ENCODE measurements around the gene CD52.

Gene CD52

DNA sequence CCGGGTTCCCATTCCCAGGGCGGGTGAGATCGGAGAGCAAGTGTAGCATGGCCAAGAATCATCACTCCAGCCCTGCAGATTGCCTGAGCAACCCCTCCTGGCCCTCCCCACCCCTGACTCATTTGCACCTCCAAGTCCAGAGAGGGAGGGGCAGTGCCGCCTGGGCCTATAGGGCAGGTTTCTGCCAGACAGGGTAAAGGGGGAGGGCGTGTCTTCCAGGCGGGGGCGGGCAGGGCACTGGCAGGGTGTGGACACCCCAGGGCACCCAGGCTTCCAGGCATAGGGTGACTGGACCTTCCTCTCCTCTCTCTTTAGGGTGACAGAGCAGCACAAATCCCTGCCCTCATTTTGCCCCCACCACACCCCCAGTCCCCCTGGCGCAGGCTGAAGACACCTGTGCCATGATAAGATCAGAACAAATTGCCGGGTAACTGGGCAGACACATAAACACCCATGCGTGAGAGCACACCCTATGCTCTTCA, 39.4 kb downstream of the CD52 start:
- no peak for DNase-seq (ENCODE audit: low spot score)

DNA sequence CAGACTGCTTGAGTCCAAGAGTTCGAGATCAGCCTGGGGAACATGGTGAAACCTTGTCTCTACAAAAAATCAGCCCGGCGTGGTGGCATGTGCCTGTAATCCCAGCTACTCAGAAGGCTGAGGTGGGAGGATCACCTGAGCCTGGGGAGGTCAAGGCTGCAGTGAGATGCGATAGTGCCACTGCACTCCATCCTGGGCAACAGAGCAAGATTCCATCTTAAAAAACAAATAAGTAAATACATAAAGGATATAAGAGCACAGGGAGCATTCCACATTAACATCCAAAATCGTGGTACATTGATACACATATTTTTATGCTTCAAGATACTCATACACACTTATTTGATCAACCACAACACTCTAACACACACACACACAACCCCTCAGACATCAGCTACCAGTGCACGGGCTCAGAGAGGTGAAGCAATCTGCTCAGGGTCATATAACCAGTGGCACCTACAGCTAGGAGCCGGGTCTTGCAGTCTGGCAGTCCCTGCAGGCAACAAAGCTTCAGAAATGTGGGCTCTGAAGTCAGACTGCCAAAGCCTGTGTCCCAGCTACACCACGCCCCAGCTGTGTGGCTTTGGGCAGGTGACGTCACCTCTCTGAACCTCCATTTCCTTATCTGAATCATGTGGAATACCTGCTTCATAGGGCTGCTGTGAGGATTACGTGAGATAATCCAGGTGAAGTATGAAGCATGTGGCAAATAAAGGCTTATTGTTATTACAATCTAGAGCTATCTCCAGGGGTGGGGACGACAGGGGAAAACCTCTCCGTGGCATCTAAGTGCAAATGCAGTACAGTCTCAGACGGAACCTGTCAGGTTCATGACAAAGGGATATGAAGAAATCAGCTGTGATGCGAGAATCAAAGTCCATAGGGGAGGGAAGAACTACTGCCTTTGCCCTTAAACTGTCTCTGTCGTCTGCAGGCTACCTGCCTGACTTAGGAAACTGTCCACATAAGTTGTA, 40.9 kb downstream of the CD52 start:
- DNase-seq (ENCODE audit: low spot score), result peak; percentile 43

DNA sequence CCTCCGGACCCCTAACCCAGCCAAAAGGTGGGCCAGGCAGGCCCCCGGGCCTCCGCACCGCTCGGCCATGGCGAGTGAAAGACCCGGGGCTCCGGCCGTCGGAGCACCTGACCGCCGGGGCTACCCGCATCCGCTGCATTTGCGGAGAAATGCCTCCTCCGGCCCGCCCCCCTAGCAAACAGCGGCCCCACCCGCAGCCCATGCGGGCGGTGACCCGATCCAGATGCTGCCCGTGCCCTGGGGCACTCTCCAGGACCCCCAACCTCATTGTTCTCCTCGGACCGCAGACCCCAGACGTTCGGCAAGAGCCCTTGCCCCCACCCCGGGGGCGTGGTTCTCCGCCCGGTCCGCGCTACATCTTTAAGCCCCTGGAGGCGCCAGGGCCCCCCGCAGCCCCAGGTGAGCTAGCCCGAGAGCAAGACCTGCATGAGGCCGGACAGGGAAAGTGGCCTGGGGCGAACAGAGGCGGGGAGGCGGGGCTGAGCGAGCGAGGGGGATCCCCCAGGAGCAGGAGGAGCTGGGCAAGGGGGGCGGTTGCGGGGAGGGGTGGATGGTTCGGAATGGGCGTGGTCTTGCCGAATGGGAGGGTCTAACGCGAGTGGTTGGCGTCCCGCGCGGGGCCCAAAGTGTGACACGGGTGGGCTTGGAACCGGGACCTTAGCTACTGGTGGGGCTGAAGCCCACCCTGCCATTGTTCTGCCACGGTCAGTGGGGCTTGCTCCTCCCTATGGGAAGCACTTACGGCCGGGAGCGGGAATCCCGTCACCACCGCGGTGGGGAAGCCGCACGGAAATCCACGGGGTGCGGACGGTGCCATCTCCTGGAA, 42.4 kb downstream of the CD52 start:
- no peak for DNase-seq (ENCODE audit: low spot score)

DNA sequence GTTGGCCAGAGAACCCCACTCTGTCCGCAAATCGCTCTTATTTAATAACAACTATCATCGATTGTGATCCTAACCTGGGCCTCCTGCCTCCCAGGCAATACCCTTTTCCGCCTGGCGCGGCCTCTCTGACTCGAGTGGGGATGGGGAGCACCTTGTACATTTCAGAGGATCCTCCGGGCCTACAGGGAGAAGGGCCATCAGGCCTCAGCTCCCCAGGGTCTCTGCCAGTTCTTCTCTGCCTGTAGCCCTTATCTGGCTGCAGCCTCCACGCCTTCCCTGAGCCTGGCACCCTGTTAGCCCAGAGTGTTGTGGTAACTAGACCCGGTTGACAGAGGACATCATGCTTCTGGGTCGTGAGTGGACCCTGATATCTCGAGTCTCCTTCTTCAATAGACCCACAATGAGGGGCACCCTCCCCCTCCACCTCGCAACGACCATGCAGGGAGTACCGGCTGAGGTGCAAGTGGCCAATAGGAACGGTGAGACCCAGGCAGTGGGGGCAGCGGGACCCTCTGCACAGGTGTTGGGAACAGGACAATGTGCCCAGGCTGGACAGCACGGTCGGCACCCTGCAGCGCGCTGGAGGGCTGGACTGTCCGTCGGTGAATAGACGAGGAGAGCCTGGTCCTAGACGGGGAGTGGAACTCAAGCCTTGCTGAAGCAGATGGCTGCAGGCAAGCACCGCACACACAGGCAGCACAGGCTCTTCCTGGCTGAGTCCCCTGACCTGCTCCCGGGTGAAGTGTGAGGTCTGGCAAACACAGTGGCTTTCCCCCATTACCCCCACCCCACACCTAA, 43.2 kb downstream of the CD52 start:
- DNase-seq (ENCODE audit: low spot score), result no peak

DNA sequence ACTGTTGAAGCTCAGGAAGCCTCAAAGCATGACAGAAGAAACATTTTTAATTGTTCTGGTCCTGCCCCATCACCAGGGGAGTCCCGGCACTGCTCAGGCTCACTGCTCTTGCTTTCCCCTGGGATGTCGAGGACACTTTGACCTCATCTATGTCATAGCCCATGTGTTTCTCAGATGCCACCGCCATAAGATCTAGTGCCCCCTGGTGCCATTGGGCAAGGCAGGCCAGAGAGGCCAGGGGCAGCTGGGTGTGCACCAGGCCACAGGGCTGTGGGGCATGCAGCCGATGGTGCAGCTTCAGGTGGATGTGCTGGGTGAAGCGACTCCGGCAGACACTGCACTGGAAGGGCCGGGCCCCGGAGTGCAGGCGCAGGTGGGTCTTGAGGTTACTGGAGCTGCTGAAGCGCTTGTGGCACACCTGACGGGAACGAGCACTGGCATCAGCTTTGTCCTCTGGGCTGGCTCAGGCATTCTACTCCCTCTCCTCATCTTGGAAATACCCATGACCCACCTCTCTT, 43.9 kb downstream of the CD52 start:
- DNase-seq (ENCODE audit: low spot score), result no peak

DNA sequence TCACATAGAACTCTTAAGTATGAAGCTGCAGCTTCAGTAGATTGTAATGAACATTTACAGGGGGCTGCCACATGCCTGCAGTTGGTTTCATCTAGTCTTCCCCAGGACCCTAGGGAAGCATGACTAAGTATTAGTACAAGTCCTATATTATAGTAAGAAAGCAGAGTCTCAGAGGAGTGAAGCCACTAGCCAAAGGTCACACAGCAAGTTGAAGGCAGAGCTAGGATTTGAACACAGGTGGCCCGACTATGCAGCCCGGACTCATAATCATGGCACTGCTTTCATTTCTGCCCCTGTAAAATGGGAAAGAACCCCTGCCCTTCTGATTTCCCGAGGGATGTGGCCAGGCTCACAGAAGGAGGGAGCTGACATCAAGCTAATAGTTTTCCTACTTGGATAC, 44.6 kb downstream of the CD52 start:
- no peak for DNase-seq (ENCODE audit: low spot score)

DNA sequence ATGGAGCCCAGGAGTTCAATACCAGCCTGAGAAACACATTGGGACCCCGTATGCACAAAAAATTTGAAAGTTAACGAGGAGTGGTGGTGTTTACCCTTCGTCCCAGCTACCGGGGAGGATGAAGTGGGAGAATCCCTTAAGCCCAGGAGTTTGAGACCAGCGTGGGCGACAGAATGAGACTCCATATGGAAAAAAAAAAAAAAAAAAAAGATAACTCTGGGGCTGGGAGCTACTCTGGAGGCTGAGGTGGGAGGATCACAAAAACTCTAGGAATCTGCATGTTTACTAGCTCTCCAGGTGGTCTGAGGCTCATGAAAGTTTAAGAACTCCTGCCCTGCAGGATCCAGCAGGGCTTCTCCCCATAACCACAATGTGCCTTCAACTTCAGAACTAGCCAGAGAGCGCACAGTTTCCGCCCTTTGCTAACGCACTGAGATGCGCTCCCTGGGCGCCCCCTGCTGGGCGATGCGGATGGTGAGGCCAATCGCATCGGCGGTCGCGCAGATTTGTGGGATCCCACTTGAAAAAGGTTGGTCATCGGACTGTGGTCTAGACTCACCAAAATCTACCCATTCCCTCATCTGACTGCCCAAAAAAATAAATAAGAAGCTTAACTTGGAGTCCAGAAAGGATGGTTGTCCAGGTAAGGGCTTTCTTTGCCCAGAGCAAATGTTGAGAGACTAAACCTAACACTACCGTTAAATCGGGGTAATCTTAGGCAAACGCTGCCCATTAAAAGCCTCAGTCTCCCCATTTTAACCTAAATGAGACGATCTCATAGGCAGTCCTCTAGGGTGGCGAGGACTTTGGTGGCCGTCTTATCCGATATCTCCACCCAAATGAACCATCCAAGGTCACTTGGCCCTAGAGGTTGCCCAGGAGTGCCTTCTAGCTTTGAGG, 46.0 kb downstream of the CD52 start:
- DNase-seq (ENCODE audit: low spot score), result no peak

DNA sequence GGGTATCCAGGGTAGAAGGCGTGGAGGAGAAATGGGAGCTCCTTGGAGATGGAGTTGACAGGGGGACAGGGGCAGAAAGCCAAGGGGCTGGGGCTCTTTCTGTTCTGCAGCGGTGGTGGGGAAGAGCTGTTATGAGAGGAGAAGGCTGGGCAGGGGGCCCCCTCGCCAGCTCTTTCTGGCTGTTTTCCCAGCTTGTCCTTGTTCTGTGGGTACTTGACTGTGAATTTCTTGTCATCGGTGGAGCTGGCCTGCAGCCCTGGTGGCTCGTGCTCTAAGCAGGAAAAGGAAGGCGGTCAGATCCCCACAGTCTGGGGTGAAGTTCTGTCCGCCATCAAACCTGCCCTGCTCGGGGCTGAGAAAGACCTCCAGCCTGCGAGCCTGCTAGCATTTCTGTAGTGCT, 47.2 kb downstream of the CD52 start:
- DNase-seq (ENCODE audit: low spot score), result no peak

DNA sequence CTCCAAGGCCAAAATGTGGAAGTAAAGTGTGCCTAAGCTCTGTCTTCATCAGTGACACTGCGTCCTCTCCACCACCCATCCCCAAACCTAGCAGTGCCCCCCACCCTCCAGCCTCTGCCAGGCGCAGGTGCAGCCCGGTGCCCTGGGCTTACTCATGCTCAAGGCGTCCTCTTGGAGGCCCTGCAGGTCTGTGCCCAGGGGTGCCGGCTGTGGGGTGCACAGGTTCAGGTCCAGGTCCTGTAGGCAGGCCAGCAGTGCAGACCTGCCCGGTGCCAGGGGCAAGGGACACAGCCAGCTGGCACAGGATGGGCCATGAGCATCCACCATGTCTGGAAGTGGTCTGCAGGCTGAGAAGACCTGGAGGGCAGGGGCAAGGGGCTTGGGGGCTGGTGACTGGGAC, 49.7 kb downstream of the CD52 start:
- no peak for DNase-seq (ENCODE audit: low spot score)

DNA sequence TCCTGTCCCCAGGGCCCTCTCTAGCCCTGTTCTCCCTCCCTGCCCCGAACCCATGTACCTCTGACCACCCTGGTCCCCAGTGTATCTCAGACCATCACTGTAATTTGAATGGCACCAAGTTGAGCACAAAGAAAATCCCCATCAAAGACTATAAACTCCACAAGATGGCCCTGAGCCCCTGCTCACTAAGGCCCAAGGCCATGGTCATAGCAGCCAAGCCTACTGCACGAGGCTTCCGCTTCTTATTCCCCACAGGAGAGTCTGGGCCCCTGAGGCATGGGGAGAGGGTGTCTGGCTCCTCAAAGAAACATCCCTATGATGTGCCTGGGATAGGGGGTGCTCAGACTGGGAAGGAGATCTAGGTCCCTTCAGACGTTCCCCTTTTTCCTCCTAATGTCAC, 50.2 kb downstream of the CD52 start:
- DNase-seq (ENCODE audit: low spot score), result no peak

DNA sequence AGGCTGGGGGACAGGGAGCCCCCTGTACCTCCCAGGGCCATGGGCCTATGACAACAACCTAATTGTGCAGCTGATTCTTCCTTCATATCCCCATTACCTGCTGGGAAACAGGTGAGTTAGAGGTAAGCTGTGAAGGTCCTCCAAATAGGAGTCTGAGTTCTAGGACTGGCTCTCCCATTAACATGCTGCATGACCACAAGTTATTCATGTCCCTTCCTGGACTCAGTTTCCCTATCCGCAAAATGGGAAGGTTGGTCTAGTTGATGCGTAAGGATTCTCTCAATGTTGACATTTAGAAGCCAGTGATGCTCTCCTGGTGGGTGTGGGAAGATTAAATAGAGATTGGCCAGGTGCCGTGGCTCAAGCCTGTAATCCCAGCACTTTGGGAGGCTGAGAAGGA, 50.7 kb downstream of the CD52 start:
- no peak for DNase-seq (ENCODE audit: low spot score)
